GM21529 (cell line): ENCODE measurements around the gene CTTNBP2.

Source experiments
- ATAC-seq: cut with Tn5 transposase; IDR thresholded peaks from one replicate; pipeline ENCODE4 v1.9.1; 2021; ENCODE audit not compliant: unreplicated experiment

The CTTNBP2 gene, protein sequence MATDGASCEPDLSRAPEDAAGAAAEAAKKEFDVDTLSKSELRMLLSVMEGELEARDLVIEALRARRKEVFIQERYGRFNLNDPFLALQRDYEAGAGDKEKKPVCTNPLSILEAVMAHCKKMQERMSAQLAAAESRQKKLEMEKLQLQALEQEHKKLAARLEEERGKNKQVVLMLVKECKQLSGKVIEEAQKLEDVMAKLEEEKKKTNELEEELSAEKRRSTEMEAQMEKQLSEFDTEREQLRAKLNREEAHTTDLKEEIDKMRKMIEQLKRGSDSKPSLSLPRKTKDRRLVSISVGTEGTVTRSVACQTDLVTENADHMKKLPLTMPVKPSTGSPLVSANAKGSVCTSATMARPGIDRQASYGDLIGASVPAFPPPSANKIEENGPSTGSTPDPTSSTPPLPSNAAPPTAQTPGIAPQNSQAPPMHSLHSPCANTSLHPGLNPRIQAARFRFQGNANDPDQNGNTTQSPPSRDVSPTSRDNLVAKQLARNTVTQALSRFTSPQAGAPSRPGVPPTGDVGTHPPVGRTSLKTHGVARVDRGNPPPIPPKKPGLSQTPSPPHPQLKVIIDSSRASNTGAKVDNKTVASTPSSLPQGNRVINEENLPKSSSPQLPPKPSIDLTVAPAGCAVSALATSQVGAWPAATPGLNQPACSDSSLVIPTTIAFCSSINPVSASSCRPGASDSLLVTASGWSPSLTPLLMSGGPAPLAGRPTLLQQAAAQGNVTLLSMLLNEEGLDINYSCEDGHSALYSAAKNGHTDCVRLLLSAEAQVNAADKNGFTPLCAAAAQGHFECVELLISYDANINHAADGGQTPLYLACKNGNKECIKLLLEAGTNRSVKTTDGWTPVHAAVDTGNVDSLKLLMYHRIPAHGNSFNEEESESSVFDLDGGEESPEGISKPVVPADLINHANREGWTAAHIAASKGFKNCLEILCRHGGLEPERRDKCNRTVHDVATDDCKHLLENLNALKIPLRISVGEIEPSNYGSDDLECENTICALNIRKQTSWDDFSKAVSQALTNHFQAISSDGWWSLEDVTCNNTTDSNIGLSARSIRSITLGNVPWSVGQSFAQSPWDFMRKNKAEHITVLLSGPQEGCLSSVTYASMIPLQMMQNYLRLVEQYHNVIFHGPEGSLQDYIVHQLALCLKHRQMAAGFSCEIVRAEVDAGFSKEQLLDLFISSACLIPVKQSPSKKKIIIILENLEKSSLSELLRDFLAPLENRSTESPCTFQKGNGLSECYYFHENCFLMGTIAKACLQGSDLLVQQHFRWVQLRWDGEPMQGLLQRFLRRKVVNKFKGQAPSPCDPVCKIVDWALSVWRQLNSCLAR (N-terminal part only)

DNA sequence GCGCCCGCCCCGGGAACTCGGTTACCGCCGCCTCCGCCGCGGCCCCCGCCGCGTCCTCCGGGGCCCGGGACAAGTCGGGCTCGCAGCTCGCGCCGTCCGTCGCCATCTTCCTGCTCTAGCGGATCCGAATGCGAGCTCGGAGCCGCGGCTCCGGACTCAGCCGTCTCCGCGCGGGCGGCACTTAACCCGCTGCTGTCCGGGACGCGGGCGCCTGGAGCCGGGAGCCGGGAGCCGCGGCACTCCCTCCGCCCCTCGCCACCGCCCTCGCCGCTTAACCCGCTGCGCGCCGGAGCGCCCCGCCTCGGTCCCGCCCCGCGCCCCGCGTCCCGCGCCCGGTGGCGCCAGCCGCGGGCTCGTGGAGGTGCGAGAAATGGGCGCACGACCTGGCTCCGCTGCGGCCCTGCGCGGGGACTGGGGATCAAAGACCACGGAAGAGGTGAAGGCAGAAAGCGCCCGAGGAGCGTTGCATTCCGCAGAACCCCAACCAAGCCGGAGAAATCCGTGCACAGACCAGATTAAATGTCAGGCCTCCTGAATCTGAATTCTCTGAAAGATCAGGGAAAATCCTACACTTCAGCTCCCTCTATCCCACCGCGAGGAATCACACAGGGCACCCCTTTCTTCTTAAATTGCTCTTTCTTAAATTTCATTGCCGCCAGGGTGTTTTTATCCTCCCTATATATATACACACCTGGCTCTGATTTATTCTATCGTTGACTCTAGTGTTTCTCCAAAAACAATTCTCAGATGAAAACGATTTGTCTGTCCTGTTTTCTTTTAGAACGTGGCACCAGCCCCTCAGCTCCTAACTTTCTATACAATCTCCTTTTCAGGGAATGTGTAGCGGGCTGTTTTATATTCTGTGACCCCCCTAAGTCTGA, at the start of gene CTTNBP2:
CTTNBP2 (minus strand) TSS at position 132 of the 881 bp plus-strand sequence; CDS start at position 106, 26 bp downstream.
- ATAC-seq, result no peak

DNA sequence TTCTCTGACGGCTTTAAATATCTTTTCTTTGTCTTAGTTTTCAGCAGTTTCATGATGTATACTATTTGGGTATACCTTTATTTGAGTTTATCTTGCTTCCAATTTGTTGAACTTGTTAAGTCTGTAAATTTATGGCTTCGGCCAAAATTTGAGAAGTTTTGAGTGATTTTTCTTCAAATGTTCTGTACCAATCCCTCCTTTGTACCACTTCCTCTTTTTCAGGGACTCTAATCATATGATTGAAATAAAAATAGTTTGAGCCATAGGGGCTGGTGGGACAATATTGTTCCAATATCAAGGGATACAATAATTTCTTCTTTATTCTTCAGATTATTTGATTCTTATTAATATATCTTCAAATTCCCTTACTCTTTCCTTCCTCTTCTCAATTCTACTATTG, 43.1 kb upstream of the CTTNBP2 start:
- ATAC-seq, result no peak

DNA sequence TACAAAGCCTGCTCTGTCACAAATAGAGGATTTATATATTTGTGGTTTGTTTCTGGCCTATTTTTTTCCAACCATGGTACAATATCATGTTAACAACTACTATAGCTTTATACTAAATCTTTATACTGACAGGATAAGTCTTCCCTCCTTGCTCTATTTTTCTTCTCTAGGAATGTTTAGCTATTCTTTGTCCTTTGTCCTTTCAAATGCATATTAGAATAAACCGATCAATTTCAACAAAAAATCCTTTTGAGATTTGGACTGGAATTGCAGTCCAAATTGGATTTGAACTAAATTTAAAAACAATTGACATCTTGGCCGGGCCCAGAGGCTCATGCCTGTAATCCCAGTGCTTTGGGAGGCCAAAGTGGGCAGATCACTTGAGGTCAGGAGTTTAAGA, 39.2 kb upstream of the CTTNBP2 start:
- ATAC-seq, result no peak

DNA sequence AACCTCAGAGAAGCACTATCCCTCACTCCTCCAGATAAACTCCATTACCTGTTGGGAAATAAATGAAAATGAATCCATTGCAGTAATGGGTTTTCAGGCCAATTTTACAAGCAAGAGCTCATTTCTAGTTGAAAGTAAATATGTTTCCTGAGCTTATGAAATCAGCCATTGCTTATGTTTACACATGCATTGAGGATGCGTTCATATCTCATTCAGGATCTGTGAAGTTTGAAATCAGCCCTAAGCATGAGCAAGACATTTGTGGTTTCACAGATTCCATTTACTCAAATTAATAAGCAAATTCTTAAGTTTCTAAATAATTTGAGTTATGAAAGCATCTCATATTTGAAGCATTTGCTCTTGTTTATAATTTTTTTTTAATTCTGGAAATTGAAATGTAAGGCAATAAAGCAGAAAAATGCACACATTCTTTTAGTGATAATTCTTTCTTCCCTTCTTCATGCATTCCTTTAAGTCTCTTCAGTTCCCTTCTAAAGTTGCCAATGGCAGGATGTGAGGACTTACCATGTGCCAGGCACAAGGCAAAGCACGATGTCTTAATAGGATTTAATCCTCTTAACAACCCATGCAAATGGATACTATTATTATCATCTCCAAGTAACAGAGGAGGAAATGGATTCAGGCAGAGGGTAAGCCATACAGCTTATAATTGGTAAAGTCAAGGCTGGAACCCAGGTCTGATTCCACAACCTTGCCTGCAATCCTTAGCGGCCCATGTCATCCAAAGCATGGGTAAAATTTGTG, 35.0 kb upstream of the CTTNBP2 start:
- ATAC-seq, result no peak

DNA sequence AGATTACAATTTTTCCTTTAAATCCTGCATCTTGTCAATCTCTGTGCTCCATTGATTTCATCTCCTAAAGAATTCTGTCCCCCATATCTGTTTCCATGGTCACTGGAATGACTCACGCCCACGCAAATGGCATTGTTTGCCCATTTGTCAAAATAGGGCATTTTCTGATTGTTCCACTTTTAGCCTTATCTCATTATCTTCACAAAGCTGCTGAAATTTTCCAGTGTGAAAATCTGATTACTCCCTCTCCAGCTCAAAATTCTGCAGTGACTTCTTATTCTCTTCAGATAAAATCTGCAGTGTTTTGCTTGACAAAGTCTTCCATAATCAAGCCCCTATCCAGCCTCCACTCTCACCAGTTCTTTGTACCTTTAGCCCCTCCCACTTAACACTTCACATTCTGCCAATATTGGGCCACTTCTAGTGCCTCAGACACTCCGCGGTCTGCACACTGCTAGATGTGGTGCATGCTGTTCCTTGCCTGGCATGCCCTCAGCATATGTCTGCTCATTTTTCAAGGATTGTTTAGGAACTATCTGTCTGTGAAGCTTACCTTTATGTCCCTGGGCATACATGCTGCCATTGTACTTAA, 33.9 kb upstream of the CTTNBP2 start:
- no peak for ATAC-seq

DNA sequence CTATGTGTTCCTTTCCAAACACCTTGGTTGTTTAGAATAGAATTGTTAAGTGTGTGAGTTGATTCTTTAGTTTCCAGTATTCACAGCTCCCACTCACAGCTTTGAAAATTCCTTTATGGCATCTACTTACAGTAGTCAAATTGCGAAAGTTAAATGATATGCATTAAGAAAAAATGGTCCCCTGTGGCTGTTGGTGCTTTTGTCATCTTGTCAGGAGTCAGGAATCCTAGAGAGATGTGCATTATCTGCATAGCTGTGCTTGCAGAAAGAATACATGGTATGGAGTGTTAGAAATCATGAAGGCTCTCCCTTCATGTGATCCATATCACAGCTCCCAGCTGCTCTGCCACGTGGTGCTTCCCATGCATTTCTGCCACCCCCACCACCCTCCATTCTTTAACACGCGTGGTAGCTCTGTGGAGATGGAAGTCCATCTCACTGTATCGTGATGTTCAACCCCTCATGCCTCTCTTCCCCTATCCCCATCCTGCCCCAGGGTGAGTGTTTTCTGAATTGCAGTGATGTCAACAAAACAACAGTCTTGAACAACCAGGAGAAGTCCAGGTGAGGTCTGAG, 29.2 kb upstream of the CTTNBP2 start:
- ATAC-seq, result no peak

DNA sequence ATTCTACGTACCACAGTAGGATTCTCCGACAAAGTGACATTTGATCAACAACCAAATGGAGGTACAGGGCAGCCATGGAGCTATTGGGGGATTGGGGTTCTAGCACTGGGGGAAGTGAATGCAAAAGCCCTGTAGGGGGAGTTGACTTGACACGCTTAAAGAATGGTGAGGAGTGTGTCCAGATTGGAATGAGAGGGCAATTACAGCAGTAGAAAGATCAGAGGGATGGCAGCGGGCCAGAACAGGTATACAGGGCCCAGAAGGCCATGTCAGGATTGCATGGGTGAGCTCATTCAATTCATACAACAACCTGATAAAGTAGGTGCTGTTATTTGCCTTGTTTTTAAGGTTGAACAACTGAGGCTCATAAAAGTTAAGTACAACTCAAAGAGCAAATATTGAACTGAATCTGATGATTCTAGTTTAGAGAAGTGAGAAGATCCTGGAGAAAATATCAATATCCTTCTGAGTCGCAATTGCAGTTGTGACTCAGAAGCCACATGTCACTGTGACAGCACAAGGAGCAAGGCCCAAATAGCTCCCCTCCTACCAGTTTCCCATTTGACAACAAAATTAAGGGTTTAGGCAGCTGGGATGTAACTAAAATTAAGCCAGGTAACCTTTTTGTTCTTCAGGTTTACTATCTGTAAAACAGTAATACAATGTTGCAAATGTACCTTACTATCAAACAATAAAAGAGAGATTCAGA, 28.0 kb upstream of the CTTNBP2 start:
- ATAC-seq, result no peak

DNA sequence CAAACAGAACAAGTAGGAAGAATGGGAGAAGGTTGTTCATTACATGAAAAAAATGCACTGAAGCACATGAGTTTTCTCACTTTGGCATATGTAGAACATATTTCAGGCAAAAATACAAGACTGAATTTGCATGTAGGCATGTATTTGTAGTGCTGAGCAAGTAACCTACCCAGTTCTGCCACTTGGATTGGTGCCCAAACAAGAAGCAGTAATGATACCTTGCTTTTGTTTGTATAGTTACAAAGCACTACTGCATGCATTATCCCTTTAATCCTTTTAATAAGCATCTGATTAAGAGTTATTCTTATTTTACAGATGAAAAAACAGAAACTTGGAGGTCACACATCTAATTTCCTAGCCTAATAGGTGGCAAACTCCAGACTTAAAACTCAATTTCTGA, 23.1 kb upstream of the CTTNBP2 start:
- no peak for ATAC-seq

DNA sequence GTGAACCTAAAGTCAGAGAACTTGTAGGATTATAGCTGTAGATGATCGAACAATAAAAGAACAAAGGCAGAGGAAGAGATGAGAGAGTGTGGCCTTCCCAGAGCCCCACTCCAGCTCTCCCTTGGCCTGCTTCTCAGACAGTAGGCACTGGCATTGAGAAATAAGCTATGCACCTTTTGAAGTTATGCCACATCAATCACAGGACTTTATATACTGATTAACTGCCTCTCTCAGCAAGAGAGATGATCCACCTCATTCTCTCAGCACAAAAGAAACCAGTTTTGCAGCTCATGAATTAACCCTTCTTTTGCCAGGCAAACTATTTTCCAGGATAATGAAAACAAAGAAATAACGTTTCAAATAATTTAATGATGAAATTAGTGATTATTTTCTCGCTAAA, 22.0 kb upstream of the CTTNBP2 start:
- no peak for ATAC-seq

DNA sequence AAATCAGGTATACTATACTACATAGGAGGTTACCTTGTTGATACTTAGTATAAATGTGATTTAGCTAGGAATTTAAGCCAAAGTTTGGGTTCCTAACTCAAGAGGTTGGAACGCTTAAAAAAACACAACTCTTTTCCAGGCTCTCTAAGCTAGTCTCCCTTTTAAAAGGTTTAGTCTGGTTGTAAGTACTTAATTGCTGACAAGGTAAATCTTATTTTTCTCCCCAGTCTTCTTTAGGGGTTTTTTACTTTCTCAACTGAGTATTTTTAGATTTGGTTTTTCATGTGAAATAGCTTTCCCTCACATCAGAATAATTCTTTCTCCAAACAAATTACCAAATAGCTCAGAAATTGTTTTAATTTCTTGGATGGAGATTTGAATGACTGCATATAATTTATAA, 20.8 kb upstream of the CTTNBP2 start:
- ATAC-seq, result no peak

DNA sequence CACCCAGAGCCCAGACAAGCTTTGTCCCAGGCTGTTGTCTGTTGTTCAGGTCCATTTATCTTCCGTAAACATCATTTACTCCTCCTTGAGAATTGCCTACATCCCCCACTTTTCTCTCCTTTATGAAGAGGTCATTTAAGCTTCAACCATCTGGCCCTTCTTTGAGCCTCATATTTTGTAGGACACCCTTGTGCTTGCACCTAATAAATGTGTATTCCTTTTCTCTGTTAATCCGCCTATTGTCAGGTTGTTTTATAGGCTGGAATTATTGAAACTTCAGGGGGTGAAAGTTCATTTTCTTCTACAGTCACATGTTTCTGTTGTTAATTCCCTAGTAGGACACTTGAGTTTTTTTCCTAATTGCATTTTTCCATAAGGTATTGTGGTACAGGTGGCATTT, 19.6 kb upstream of the CTTNBP2 start:
- no peak for ATAC-seq

DNA sequence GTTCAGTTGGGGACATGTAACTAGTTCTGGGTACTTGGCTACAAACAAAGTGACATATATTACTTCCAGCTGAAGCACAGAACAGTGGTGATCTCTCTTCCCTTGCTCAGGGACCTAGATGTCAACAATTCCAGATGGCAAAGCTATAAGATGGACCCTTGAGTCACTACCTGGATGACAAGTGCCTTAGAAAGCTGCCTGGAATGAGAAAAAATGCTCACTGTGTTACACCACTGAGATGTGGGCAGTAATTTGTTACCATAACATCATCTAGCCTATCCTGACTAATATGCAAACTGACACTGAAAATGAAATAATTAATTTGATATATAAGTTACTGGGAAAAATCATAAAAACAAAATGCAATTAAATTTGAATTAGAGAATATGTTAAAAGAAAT, 16.4 kb upstream of the CTTNBP2 start:
- no peak for ATAC-seq

DNA sequence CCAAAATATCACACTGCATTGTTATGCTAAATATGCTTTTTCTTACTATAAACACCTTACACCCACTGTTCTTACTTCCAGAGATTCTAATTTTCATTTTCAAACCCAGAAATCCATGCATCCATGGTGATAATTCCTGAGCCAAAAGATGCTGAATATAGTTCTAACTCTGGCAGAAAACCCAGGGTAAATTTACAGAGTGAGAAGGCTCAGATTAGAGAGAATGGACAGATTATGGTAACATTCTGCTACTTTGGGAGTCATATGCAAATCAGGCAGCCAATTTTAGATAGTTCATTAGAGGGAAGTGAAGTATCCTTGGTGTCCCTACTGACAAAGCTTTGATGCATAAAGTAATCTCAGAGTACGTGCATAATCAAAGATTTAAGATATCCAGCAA, 15.4 kb upstream of the CTTNBP2 start:
- no peak for ATAC-seq

DNA sequence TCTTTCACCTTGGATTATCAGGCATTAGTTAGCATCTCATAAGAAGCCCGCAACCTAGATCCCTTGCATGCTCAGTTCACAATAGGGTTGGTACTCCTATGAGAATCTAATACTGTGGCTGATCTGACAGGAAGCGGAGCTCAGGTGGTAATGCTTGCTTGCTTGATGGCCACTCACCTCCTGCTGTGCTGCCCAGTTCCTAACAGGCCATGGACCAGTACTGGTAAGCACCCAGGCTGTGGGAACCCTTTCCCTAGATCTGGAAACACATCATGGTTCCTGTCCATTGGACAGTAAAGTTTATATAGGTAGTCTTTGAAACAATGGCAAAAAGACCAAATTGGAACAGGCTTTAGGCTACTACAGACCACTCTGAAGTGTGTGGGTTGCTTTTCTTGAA, 9.4 kb upstream of the CTTNBP2 start:
- ATAC-seq, result no peak

DNA sequence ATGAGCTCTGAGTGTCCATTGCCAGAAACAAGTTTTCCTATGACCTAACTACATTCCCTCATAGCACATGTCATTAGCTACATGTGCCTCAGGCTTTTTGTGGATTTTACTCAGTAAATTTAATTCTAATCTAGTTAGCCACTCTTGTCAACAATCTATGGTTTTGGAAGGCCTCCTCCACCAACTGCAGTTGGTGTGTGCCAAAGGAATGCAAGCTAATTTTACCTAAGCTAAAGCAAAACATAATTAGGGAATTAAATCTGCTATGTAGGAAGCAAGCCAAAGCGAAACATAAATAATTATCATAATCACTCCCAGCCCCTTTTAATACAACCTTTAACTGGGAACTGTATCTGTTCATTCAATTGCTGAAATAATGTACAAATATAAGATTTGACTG, 3.5 kb upstream of the CTTNBP2 start:
- no peak for ATAC-seq

DNA sequence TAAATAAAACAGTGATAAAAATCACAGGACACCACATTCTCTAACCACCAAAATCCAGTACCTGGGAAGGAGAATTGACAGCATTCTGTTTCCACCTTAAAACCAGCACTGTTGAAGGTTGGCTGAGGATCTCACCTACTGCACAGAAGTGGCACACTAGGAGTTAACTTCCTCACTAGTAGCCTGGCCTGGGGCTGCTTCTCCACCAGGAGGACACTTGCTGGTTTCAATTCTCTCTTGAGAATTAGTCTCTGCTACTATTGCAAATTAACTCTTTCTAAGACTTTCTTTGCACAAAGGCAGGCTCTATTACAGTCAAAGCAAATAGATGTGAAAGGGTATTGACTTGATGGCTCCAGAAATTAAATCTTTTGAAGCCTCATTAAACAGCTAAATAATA, 2.3 kb upstream of the CTTNBP2 start:
- ATAC-seq, result no peak

DNA sequence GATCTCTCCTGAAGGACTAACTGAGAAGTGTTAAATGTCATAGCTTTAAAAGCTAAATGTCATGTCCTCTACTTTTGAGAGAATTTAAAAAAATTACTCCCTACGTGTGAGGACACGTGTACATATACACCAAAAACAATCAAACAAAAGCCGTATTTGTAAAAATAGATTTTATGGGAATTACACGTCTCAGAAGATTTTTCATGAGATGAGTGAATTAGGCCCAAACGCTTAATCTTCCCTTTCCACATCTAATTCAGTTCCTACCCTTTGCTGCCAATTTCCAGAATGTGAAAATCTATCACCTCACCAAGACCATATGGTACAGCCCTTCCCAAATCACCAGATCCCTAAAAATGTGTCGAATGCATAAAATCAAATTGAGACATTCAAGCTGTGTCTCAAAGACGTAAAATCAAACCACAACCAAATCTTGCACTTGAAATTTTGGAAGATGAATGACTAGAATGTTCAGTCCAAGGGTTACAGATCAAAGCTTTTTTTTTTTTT, 1.0 kb upstream of the CTTNBP2 start:
- no peak for ATAC-seq
